ENCODE results near the gene CKS2. TPM values are rescaled to one million over a fixed set of nuclear protein-coding genes. Genes with fewer than 3 reads are reported as not detected.

The CKS2 gene
- total RNA-seq, 2 donors from 2014 or later, result 2.9 to 4.3 TPM

DNA sequence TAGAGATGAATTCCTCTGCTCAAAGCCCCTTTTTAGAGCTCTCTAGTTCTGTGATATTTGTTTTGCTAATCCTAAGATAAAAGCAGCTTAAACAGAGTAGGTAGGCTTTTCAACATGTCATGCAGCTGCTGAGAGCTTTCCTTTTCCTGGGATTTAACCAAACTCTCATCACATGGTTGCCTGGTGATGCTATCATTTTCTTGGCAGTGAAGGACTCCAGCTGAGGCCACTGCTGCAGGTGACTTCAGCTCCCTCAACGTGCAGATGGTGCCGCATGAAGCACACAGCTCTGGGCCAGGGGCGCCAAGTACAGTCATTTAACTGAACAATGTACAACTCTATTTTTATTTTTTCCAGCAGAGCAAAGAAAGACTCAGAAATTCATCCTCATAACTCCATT lies 49.5 kb downstream of the CKS2 start:
- WGBS, 2 donors, result 41 to 50% methylated on average over 3 of the region's 3 CpGs
- no peak for TF ChIP-seq POLR2A (IDR thresholded peaks at IDR 0.05)
- TF ChIP-seq, protein P1, sequence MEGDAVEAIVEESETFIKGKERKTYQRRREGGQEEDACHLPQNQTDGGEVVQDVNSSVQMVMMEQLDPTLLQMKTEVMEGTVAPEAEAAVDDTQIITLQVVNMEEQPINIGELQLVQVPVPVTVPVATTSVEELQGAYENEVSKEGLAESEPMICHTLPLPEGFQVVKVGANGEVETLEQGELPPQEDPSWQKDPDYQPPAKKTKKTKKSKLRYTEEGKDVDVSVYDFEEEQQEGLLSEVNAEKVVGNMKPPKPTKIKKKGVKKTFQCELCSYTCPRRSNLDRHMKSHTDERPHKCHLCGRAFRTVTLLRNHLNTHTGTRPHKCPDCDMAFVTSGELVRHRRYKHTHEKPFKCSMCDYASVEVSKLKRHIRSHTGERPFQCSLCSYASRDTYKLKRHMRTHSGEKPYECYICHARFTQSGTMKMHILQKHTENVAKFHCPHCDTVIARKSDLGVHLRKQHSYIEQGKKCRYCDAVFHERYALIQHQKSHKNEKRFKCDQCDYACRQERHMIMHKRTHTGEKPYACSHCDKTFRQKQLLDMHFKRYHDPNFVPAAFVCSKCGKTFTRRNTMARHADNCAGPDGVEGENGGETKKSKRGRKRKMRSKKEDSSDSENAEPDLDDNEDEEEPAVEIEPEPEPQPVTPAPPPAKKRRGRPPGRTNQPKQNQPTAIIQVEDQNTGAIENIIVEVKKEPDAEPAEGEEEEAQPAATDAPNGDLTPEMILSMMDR (IDR thresholded peaks at IDR 0.05), result no peak
- Histone ChIP-seq H3K36me3 (replicated peaks in 1 of 2; ENCODE audit: insufficient read depth in 1 of 2, low read depth in 2 of 2) (peaks cover 0 to 32% of the 10 kb centered on the region in 2 donors), H3K4me1 (no peaks in the 10 kb centered on the region), H3K27ac (peak overlapping the region in 1 of 4 donors; percentile 20), H3K4me3 (no peak overlapping the region), H3K27me3 (no peaks in the 10 kb centered on the region), H3K9me3 (no peaks in the 10 kb centered on the region)
- intact Hi-C loops (cut with DNase I), result no loop called here
- ATAC-seq (no peak), DNase-seq (peak in 2 of 4 donors; percentile 50 to 55)

DNA sequence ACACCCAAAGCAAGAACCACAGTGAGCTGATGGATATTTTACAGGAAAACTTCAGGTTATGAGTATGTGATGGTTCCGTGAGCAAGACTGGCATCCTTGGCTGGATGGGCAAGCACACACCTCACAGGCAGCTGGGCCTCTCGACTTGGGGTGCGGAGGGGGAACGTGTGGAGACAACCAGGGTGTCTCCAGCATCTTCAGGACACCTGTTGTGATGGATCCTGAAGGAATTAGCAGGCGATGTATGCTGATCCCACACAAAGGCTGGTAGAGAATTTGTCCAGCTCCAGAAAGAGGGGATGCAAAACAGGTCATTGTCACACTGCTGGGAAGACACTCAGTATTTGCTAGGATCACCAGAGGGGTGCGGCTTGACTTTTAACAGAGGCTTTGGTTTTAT lies 50.0 kb downstream of the CKS2 start:
- DNase-seq (peak in 2 of 4 donors; percentile 1 to 6), ATAC-seq (no peak)
- no peak overlapping the region for H3K4me3 ChIP-seq
- TF ChIP-seq POLR2A (IDR thresholded peaks at IDR 0.05), result no peak
- TF ChIP-seq, protein P1 (IDR thresholded peaks at IDR 0.05), result no peak
- H3K27me3 ChIP-seq, result no peaks in the 10 kb centered on the region
- H3K27ac ChIP-seq, result no peak overlapping the region
- no peaks in the 10 kb centered on the region for H3K4me1 ChIP-seq
- intact Hi-C loops (cut with DNase I), result no loop called here
- WGBS, 2 donors, result 88 to 90% methylated on average over 6 of the region's 6 CpGs
- H3K36me3 ChIP-seq (replicated peaks in 1 of 2; ENCODE audit: insufficient read depth in 1 of 2, low read depth in 2 of 2), result peaks cover 0 to 32% of the 10 kb centered on the region in 2 donors
- no peaks in the 10 kb centered on the region for H3K9me3 ChIP-seq

DNA sequence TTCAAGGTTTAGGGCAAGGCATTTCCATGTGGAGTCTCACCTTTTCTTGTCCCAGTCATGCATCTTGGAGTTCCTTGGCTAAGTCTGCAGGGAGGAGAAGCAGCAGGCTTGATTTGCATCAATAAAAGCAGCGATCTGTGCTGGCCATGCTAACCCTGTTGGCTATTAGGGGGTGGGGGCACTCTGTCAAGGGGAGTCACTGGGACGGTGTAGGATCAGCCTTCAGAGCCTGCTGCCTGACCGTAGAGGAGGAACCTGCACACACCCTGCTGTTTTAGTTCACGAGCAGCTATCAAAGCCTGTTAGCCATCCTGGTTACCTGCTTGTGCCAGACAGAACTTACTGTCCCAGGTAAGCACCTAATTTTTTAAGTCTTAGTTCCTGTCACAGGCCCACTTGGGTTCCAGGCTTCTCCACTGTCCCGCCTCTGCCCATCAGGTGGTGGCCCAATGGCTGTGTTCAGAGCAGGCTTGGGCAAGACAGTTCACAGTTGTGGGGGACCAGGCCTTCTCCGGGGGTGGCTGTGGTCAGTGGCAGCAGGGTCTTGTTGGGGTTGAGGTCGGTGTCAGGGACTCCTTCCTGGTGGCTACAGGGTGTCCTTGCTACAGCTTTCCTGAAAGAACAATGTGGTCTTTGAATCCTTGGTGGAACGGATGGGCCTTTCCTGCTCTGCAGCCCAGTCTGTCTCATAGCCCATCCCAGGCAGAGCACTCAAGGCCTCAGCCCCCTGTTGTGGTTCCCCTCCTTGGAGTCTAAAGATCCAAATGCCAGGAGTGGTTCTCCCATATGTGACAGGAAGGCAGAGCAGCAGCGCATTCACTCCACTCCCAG lies 51.0 kb downstream of the CKS2 start:
- intact Hi-C loops (cut with DNase I), result no loop called here
- Histone ChIP-seq H3K36me3 (replicated peaks in 1 of 2; ENCODE audit: insufficient read depth in 1 of 2, low read depth in 2 of 2) (peaks cover 0 to 30% of the 10 kb centered on the region in 2 donors), H3K27ac (no peak overlapping the region), H3K27me3 (no peaks in the 10 kb centered on the region), H3K4me1 (no peaks in the 10 kb centered on the region), H3K9me3 (no peaks in the 10 kb centered on the region), H3K4me3 (no peak overlapping the region)
- TF ChIP-seq, protein P1 (IDR thresholded peaks at IDR 0.05), result no peak
- TF ChIP-seq POLR2A (IDR thresholded peaks at IDR 0.05), result no peak
- DNase-seq (peak in 1 of 4 donors; percentile 1), ATAC-seq (no peak)
- 88 to 89% methylated on average over 8 to 9 of the region's 9 CpGs for WGBS, 2 donors

DNA sequence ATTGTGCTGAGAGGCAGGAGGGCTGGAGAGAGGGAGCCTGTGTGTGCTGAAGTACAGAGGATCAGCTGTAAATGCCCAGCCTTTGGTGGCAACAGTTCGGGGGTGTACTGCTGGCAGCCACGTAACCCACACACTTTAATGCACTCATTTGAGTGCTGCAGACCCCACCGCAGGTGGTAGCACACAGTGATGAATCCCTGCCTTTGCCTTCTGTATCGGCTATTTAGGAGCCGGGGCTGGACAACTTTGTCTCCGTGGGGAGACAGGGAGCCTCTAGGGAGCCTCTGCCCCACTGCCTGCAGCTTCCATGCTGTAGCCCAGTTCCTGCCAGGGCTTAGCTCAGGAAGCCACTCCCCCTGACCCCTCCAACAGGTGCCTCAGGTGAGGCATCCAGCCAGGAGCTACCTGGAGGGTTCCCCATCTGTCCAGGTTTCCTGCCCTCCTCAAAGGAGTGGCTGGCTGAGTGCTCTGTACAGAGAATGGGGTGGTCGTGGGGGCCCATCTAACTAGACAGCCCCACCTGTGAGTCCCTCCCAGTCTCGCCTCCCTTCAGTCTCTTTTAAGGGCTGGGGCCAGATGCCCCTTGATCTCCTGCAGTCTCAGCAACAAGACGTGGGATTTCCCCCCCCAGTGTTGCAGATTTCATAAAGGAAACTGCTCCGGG lies 51.8 kb downstream of the CKS2 start:
- intact Hi-C loops (cut with DNase I), result no loop called here
- TF ChIP-seq, protein P1 (IDR thresholded peaks at IDR 0.05), result no peak
- TF ChIP-seq POLR2A (IDR thresholded peaks at IDR 0.05), result no peak
- no peak overlapping the region for H3K4me3 ChIP-seq
- WGBS, 2 donors, result 90 to 94% methylated on average over 9 to 10 of the region's 10 CpGs
- no peaks in the 10 kb centered on the region for H3K4me1 ChIP-seq
- H3K36me3 ChIP-seq (replicated peaks in 1 of 2; ENCODE audit: insufficient read depth in 1 of 2, low read depth in 2 of 2), result peaks cover 0 to 23% of the 10 kb centered on the region in 2 donors
- no peaks in the 10 kb centered on the region for H3K9me3 ChIP-seq
- no peak overlapping the region for H3K27ac ChIP-seq
- DNase-seq (no peak), ATAC-seq (no peak)
- no peaks in the 10 kb centered on the region for H3K27me3 ChIP-seq
